Smooth muscle cell (in vitro differentiated cells): Measurements from ENCODE around the gene MRPL11. TPM values are rescaled to one million over a fixed set of nuclear protein-coding genes. Genes with fewer than 3 reads are reported as not detected.

ENCODE experiments used
- DNase-seq: peaks from one replicate; lab custom pipeline; 2025; ENCODE audit not compliant: unreplicated experiment; lab: John Stamatoyannopoulos, UW
- H2AFZ ChIP-seq: fragments of 200-600 bp; sonication (generic); 2 replicates; pipeline ENCODE4 v1.6.0; 2016; ENCODE audit warnings: antibody characterized with exemption, low read depth, mild to moderate bottlenecking
- H3F3A ChIP-seq: fragments of 200-600 bp; sonication (generic); 2 replicates; pipeline ENCODE4 v1.6.0; 2017; ENCODE audit warnings: antibody characterized with exemption, low read depth
- H3K27ac ChIP-seq: fragments of 200-600 bp; sonication (generic); 2 replicates; pipeline ENCODE4 v1.5.1; 2016; ENCODE audit warnings: low read depth, mild to moderate bottlenecking
- H3K27me3 ChIP-seq: fragments of 200-600 bp; sonication (generic); 2 replicates; pipeline ENCODE4 v1.6.1; 2016; ENCODE audit warnings: low read depth, mild to moderate bottlenecking
- H3K36me3 ChIP-seq: fragments of 200-600 bp; sonication (generic); 2 replicates; pipeline ENCODE4 v1.5.1; 2016; ENCODE audit warnings: low read depth
- H3K4me1 ChIP-seq: fragments of 200-600 bp; sonication (generic); 2 replicates; pipeline ENCODE4 v1.5.1; 2016; ENCODE audit warnings: low read depth
- H3K4me2 ChIP-seq: fragments of 200-600 bp; sonication (generic); 2 replicates; pipeline ENCODE4 v1.6.0; 2016; ENCODE audit warnings: mild to moderate bottlenecking
- H3K4me3 ChIP-seq: fragments of 200-600 bp; sonication (generic); 2 replicates; pipeline ENCODE4 v1.5.1; 2016; ENCODE audit warnings: mild to moderate bottlenecking
- H3K79me2 ChIP-seq: fragments of 200-600 bp; sonication (generic); 2 replicates; pipeline ENCODE4 v1.6.0; 2016; ENCODE audit warnings: low read depth, mild to moderate bottlenecking
- H3K9ac ChIP-seq: fragments of 200-600 bp; sonication (generic); 2 replicates; pipeline ENCODE4 v1.6.0; 2016; ENCODE audit warnings: low read depth
- H3K9me3 ChIP-seq: fragments of 200-600 bp; sonication (generic); replicated peaks from 2 replicates; pipeline ENCODE4 v1.5.1; 2016; ENCODE audit warnings: low read depth
- H4K20me1 ChIP-seq: fragments of 200-600 bp; sonication (generic); 2 replicates; pipeline ENCODE4 v1.6.0; 2016; ENCODE audit warnings: low read depth
- WGBS: methylation state at CpG from one replicate; pipeline ENCODE4 v1.1.7; 2016; ENCODE audit warnings: low lambda C conversion rate; 5-methylcytosine and 5-hydroxymethylcytosine counted together
- polyA plus RNA-seq: library from polyadenylated mRNA; unstranded; fragments of >200 nt; fragmentation: Nextera tagmentation; extraction: Ambion mirVana; gene quantifications from 2 replicates; pipeline ENCODE4 v1.2.1, GENCODE V29; 2016
- small RNA-seq: library from RNA; depleted of rRNA; stranded (forward); fragments of <200 nt; gene quantifications from one replicate; pipeline ENCODE3, GENCODE V24; 2014
- total RNA-seq: library from RNA; depleted of rRNA; stranded (reverse); fragments of >200 nt; gene quantifications from 2 replicates; pipeline ENCODE4 v1.2.3, GENCODE V29; 2014
- TF ChIP-seq, protein P1 (sequence below): fragments of 200-600 bp; sonication (generic); IDR thresholded peaks from 2 replicates; pipeline ENCODE4 v1.5.1; 2017; ENCODE audit warnings: borderline replicate concordance, mild to moderate bottlenecking, antibody characterized with exemption; ENCODE audit not compliant: insufficient read depth, poor library complexity, severe bottlenecking

The MRPL11 gene
- total and polyA plus RNA-seq, 2 experiments from 2014 or later = 38.7 to 68.4 TPM

DNA sequence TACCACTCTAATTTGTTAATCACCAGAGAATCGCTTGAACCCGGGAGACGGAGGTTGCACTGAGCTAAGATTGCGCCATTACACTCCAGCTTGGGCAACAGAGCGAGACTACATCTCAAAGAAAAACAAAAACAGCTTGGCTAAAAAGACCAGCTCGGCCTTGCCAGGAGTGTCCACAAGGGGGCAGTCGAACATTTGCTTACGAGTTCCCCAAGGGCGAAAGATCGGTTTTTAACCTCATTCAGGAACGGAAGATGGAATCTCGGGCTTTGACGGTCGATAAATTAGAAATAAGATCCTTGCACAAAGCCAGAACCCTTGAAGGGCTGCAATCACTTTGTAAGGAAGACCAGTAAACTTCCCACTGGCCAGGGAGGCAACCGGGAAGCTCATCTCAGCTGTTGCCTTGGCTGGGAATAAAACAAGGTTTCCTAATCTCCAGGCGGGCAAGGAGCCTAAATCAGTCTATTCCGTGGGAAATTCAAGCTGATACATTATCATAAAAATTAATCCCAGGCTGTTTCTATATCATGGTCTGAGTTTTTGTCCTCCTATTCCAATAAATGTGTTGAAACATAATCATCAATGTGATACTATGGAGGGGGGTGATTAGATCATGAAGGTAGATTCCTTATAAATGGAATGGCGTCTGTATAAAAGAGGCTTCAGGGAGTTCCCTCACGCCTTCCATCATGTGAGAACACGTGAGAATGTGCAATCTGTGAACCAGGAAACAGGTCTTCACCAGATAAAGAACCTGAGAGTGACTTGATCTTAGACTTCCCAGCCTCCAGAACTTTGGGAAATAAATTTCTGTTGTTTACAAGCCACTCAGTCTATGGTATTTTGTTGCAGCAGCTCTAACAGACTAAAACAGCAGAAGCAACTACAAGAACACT, 52.2 kb downstream of the MRPL11 start:
- H3K79me2 ChIP-seq = no peaks in the 10 kb centered on the region
- no peaks in the 10 kb centered on the region for H3K27me3 ChIP-seq
- no peaks in the 10 kb centered on the region for H4K20me1 ChIP-seq
- peak overlapping the region; percentile 90 for H2AFZ ChIP-seq
- TF ChIP-seq, protein P1, sequence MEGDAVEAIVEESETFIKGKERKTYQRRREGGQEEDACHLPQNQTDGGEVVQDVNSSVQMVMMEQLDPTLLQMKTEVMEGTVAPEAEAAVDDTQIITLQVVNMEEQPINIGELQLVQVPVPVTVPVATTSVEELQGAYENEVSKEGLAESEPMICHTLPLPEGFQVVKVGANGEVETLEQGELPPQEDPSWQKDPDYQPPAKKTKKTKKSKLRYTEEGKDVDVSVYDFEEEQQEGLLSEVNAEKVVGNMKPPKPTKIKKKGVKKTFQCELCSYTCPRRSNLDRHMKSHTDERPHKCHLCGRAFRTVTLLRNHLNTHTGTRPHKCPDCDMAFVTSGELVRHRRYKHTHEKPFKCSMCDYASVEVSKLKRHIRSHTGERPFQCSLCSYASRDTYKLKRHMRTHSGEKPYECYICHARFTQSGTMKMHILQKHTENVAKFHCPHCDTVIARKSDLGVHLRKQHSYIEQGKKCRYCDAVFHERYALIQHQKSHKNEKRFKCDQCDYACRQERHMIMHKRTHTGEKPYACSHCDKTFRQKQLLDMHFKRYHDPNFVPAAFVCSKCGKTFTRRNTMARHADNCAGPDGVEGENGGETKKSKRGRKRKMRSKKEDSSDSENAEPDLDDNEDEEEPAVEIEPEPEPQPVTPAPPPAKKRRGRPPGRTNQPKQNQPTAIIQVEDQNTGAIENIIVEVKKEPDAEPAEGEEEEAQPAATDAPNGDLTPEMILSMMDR = peak; percentile 96
- no peaks in the 10 kb centered on the region for H3K36me3 ChIP-seq
- peak overlapping the region; percentile 82 for H3K4me2 ChIP-seq
- H3F3A ChIP-seq = no peaks in the 10 kb centered on the region
- peak overlapping the region; percentile 34 for H3K4me3 ChIP-seq
- WGBS = 17% methylated on average over 20 of the region's 20 CpGs
- no peaks in the 10 kb centered on the region for H3K4me1 ChIP-seq
- peak; percentile 63 for DNase-seq
- no peak overlapping the region for H3K9ac ChIP-seq
- no peak overlapping the region for H3K27ac ChIP-seq
- H3K9me3 ChIP-seq = no peaks in the 10 kb centered on the region

Small RNA genes lying within 50 kb of the gene (small RNA-seq; reads per million reads assigned to genes)
- gene RF00416 (not detected), gene RNU1-84P (not detected)

Other genes with a start within 250 kb of the MRPL11 start
- gene KLC2, start 181.1 kb downstream of the MRPL11 start, total RNA-seq = 8.9 and 11.5 TPM in 2 replicates
- gene KLC2, start 181.1 kb downstream of the MRPL11 start, polyA plus RNA-seq = 29.3 and 38.6 TPM in 2 replicates
- 53.3 and 57.7 TPM in 2 replicates for gene RAB1B, start 170.2 kb downstream of the MRPL11 start, total RNA-seq
- gene RAB1B, start 170.2 kb downstream of the MRPL11 start, polyA plus RNA-seq = 20.9 and 23.3 TPM in 2 replicates
- gene CNIH2, start 160.7 kb downstream of the MRPL11 start, total RNA-seq = 5.1 and 12.2 TPM in 2 replicates
- 13.7 and 17.0 TPM in 2 replicates for gene CNIH2, start 160.7 kb downstream of the MRPL11 start, polyA plus RNA-seq
- gene YIF1A, start 149.7 kb downstream of the MRPL11 start, total RNA-seq = 110 and 195 TPM in 2 replicates
- 320 and 365 TPM in 2 replicates for gene YIF1A, start 149.7 kb downstream of the MRPL11 start, polyA plus RNA-seq
- gene TMEM151A, start 147.0 kb downstream of the MRPL11 start, total RNA-seq = 0.18 TPM in 1 of 2 replicates, not detected in the other
- 0.13 and 0.64 TPM in 2 replicates for gene TMEM151A, start 147.0 kb downstream of the MRPL11 start, polyA plus RNA-seq
- 29.0 and 35.5 TPM in 2 replicates for gene CD248, start 121.8 kb downstream of the MRPL11 start, total RNA-seq
- 196 and 287 TPM in 2 replicates for gene CD248, start 121.8 kb downstream of the MRPL11 start, polyA plus RNA-seq
- 7.5 and 18.0 TPM in 2 replicates for gene RIN1, start 102.4 kb downstream of the MRPL11 start, total RNA-seq
- gene RIN1, start 102.4 kb downstream of the MRPL11 start, polyA plus RNA-seq = 15.3 and 18.3 TPM in 2 replicates
- 22.7 and 23.8 TPM in 2 replicates for gene BRMS1, start 93.7 kb downstream of the MRPL11 start, total RNA-seq
- gene BRMS1, start 93.7 kb downstream of the MRPL11 start, polyA plus RNA-seq = 44.2 and 56.7 TPM in 2 replicates
- 26.5 and 27.1 TPM in 2 replicates for gene B4GAT1, start 91.2 kb downstream of the MRPL11 start, total RNA-seq
- 29.4 and 35.1 TPM in 2 replicates for gene B4GAT1, start 91.2 kb downstream of the MRPL11 start, polyA plus RNA-seq
- 3.5 TPM in 2 replicates for gene SLC29A2, start 67.1 kb downstream of the MRPL11 start, total RNA-seq
- gene SLC29A2, start 67.1 kb downstream of the MRPL11 start, polyA plus RNA-seq = 8.5 and 8.8 TPM in 2 replicates
- gene NPAS4, start 17.8 kb downstream of the MRPL11 start, total RNA-seq = 0.58 and 0.85 TPM in 2 replicates
- gene NPAS4, start 17.8 kb downstream of the MRPL11 start, polyA plus RNA-seq = 0.84 and 1.1 TPM in 2 replicates
- gene PELI3, start 28.1 kb upstream of the MRPL11 start, total RNA-seq = 2.1 and 3.8 TPM in 2 replicates
- gene PELI3, start 28.1 kb upstream of the MRPL11 start, polyA plus RNA-seq = 9.4 and 10.6 TPM in 2 replicates
- 34.6 and 59.2 TPM in 2 replicates for gene DPP3, start 41.6 kb upstream of the MRPL11 start, total RNA-seq
- 38.0 and 40.1 TPM in 2 replicates for gene DPP3, start 41.6 kb upstream of the MRPL11 start, polyA plus RNA-seq
- gene BBS1, start 71.8 kb upstream of the MRPL11 start, total RNA-seq = 25.9 and 30.1 TPM in 2 replicates
- gene BBS1, start 71.8 kb upstream of the MRPL11 start, polyA plus RNA-seq = 13.0 and 15.6 TPM in 2 replicates
- 11.1 and 15.7 TPM in 2 replicates for gene ZDHHC24, start 107.2 kb upstream of the MRPL11 start, total RNA-seq
- 13.9 and 14.4 TPM in 2 replicates for gene ZDHHC24, start 107.2 kb upstream of the MRPL11 start, polyA plus RNA-seq
- 0.49 TPM in 1 of 2 replicates, not detected in the other for gene ACTN3, start 108.1 kb upstream of the MRPL11 start, total RNA-seq
- 1.3 and 1.4 TPM in 2 replicates for gene ACTN3, start 108.1 kb upstream of the MRPL11 start, polyA plus RNA-seq
- 0.27 and 0.45 TPM in 2 replicates for gene CTSF, start 129.8 kb upstream of the MRPL11 start, total RNA-seq
- gene CTSF, start 129.8 kb upstream of the MRPL11 start, polyA plus RNA-seq = 0.62 TPM in 1 of 2 replicates, not detected in the other
- 2.5 TPM in 1 of 2 replicates, not detected in the other for gene CCDC87, start 154.2 kb upstream of the MRPL11 start, total RNA-seq
- gene CCDC87, start 154.2 kb upstream of the MRPL11 start, polyA plus RNA-seq = 0.56 and 0.91 TPM in 2 replicates
- gene CCS, start 154.3 kb upstream of the MRPL11 start, total RNA-seq = 24.6 and 29.2 TPM in 2 replicates
- gene CCS, start 154.3 kb upstream of the MRPL11 start, polyA plus RNA-seq = 104 and 113 TPM in 2 replicates
- 25.3 and 34.4 TPM in 2 replicates for gene RBM14, start 177.8 kb upstream of the MRPL11 start, total RNA-seq
- 41.0 and 41.1 TPM in 2 replicates for gene RBM14, start 177.8 kb upstream of the MRPL11 start, polyA plus RNA-seq
- 110 and 125 TPM in 2 replicates for gene RBM4, start 199.9 kb upstream of the MRPL11 start, total RNA-seq
- 121 and 150 TPM in 2 replicates for gene RBM4, start 199.9 kb upstream of the MRPL11 start, polyA plus RNA-seq
- gene RBM4B, start 239.0 kb upstream of the MRPL11 start, total RNA-seq = 17.0 and 17.6 TPM in 2 replicates
- 17.8 and 23.7 TPM in 2 replicates for gene RBM4B, start 239.0 kb upstream of the MRPL11 start, polyA plus RNA-seq